Body of pancreas (tissue), 4 donors: Measurements from ENCODE around the gene CDC45.

ENCODE experiments used
- CTCF ChIP-seq, 7 experiments: fragments of 450-650 bp in 4 of 7; fragments of 200-600 bp in 3 of 7; sonication (generic) in 3 of 7; IDR thresholded peaks; one replicate each; pipeline ENCODE4 v1.5.1; 2016 to 2019; ENCODE audit warnings: antibody characterized with exemption in 7 of 7
- POLR2A ChIP-seq, 3 donors: fragments of 450-650 bp; IDR thresholded peaks; one replicate each; pipeline ENCODE4 v1.6.1; 2016; ENCODE audit warnings: antibody characterized with exemption in 3 of 3, mild to moderate bottlenecking in 2 of 3

GRCh38 chr22:19460036-19460435 lies 19.7 kb upstream of the CDC45 start:
- TF ChIP-seq POLR2A (IDR thresholded peaks at IDR 0.05), result no peak
- TF ChIP-seq CTCF (IDR thresholded peaks at IDR 0.05), result no peak
